GM23248 (cell line): ENCODE data around the gene SMYD3. TPM values are rescaled to one million over a fixed set of nuclear protein-coding genes. Genes with fewer than 3 reads are reported as not detected.

Source experiments
- DNase-seq: peaks from one replicate; pipeline ENCODE4 v3.0.0-alpha.2; 2015
- H2AFZ ChIP-seq: fragments of 200-600 bp; sonication (generic); 2 replicates; pipeline ENCODE4 v1.6.1; 2016; ENCODE audit warnings: antibody characterized with exemption
- H3F3A ChIP-seq: fragments of 200-600 bp; sonication (generic); 2 replicates; pipeline ENCODE4 v1.6.1; 2016; ENCODE audit warnings: mild to moderate bottlenecking, antibody characterized with exemption, mixed run types; ENCODE audit not compliant: insufficient read depth
- H3K27ac ChIP-seq: fragments of 200-600 bp; sonication (generic); 2 replicates; pipeline ENCODE4 v1.5.1; 2016; ENCODE audit warnings: mild to moderate bottlenecking
- H3K27me3 ChIP-seq: fragments of 200-600 bp; sonication (generic); replicated peaks from 2 replicates; pipeline ENCODE4 v1.6.1; 2016; ENCODE audit warnings: mild to moderate bottlenecking; ENCODE audit not compliant: insufficient read depth
- H3K36me3 ChIP-seq: fragments of 200-600 bp; sonication (generic); 2 replicates; pipeline ENCODE4 v1.6.1; 2016; ENCODE audit warnings: low read depth, mild to moderate bottlenecking
- H3K4me1 ChIP-seq: fragments of 200-600 bp; sonication (generic); 2 replicates; pipeline ENCODE4 v1.6.1; 2016; ENCODE audit warnings: mild to moderate bottlenecking; ENCODE audit not compliant: insufficient read depth
- H3K4me2 ChIP-seq: fragments of 200-600 bp; sonication (generic); one replicate; pipeline ENCODE4 v1.6.1; 2016; ENCODE audit warnings: mild to moderate bottlenecking; ENCODE audit not compliant: unreplicated experiment
- H3K4me3 ChIP-seq: fragments of 200-600 bp; sonication (generic); 2 replicates; pipeline ENCODE4 v1.5.1; 2016; ENCODE audit warnings: mild to moderate bottlenecking
- H3K79me2 ChIP-seq: fragments of 200-600 bp; sonication (generic); 2 replicates; pipeline ENCODE4 v1.6.1; 2016; ENCODE audit warnings: mild to moderate bottlenecking; ENCODE audit not compliant: insufficient read depth
- H3K9ac ChIP-seq: fragments of 200-600 bp; sonication (generic); 2 replicates; pipeline ENCODE4 v1.6.1; 2016; ENCODE audit warnings: mild to moderate bottlenecking
- H3K9me2 ChIP-seq: fragments of 200-600 bp; sonication (generic); 2 replicates; pipeline ENCODE4 v1.6.1; 2016; ENCODE audit warnings: mixed run types, mild to moderate bottlenecking, moderate library complexity; ENCODE audit not compliant: insufficient read depth
- H3K9me3 ChIP-seq: fragments of 200-600 bp; sonication (generic); one replicate; pipeline ENCODE4 v1.6.1; 2017; ENCODE audit warnings: low read depth
- H4K20me1 ChIP-seq: fragments of 200-600 bp; sonication (generic); 2 replicates; pipeline ENCODE4 v1.6.0; 2016; ENCODE audit not compliant: insufficient read depth
- EZH2 ChIP-seq: fragments of 200-600 bp; sonication (generic); IDR thresholded peaks from 2 replicates; pipeline ENCODE4 v1.6.1; 2018; ENCODE audit warnings: antibody characterized with exemption, mild to moderate bottlenecking; ENCODE audit not compliant: insufficient read depth, poor library complexity, severe bottlenecking
- EZH2phosphoT487 ChIP-seq: fragments of 200-600 bp; sonication (generic); IDR thresholded peaks from 2 replicates; pipeline ENCODE4 v1.6.1; 2018; ENCODE audit warnings: antibody characterized with exemption, moderate library complexity, mild to moderate bottlenecking, low read depth; ENCODE audit not compliant: insufficient read depth
- WGBS, 2 experiments: methylation state at CpG; one replicate each; pipeline ENCODE4 v1.1.6; 2015 to 2017; ENCODE audit warnings: low lambda C conversion rate in 2 of 2, low coverage in 1 of 2; ENCODE audit errors: missing lambda C conversion rate in 2 of 2; 5-methylcytosine and 5-hydroxymethylcytosine counted together
- in situ Hi-C: fragments of 300-500 bp; cut with MboI; formaldehyde crosslinking; loops from 2 replicates; pipeline ENCODE4 v1.15.0; 2020
- polyA plus RNA-seq: library from polyadenylated mRNA; unstranded; fragments of >200 nt; fragmentation: Nextera tagmentation; extraction: Ambion mirVana; gene quantifications from 2 replicates; pipeline ENCODE4 v1.2.1, GENCODE V29; 2016
- total RNA-seq: library from RNA; depleted of rRNA; stranded (reverse); fragments of >200 nt; shearing (Covaris generic); gene quantifications from 2 replicates; pipeline ENCODE4 v1.2.3, GENCODE V29; 2014

Gene SMYD3
- total and polyA plus RNA-seq, 2 experiments from 2014 or later = 32.1 to 44.8 TPM

- no peaks in the 10 kb centered on the region for H3K36me3 ChIP-seq
- in situ Hi-C loops = no loop called here
- H3K4me3 ChIP-seq = no peak overlapping the region
Measured at GRCh38 chr1:246216906-246217305, 290.2 kb downstream of the SMYD3 start.

GRCh38 chr1:246215510-246215903 is 291.6 kb downstream of the SMYD3 start:
- Histone ChIP-seq H4K20me1 (no peaks in the 10 kb centered on the region), H3K9me2 (no peaks in the 10 kb centered on the region), H3K79me2 (no peaks in the 10 kb centered on the region), H2AFZ (no peak overlapping the region), H3K9me3 (no peaks in the 10 kb centered on the region), H3F3A (0 out of 2 replicates have a peak, but pooled peaks cover 9% of the 10 kb centered on the region), H3K27me3 (no peaks in the 10 kb centered on the region), H3K4me1 (peaks cover 7% of the 10 kb centered on the region), H3K4me3 (no peak overlapping the region), H3K9ac (no peak overlapping the region), H3K27ac (no peak overlapping the region), H3K4me2 (no peak overlapping the region), H3K36me3 (no peaks in the 10 kb centered on the region)
- no peak for TF ChIP-seq EZH2phosphoT487
- no peak for TF ChIP-seq EZH2
- in situ Hi-C loops = no loop called here
- DNase-seq = no peak
- 92 to 98% methylated on average over 4 of the region's 4 CpGs for WGBS, 2 experiments

More at GRCh38 chr1:246216906-246217305, 290.2 kb downstream of the SMYD3 start:
- H3K9ac ChIP-seq = no peak overlapping the region
- H2AFZ ChIP-seq = no peak overlapping the region
- H3K27me3 ChIP-seq = no peaks in the 10 kb centered on the region
- TF ChIP-seq EZH2phosphoT487 (no peak), EZH2 (no peak)
- no peaks in the 10 kb centered on the region for H3K9me2 ChIP-seq
- peaks cover 7% of the 10 kb centered on the region for H3K4me1 ChIP-seq
- no peak overlapping the region for H3K4me2 ChIP-seq
- DNase-seq = no peak
- no peaks in the 10 kb centered on the region for H3K79me2 ChIP-seq
- H3F3A ChIP-seq = 0 out of 2 replicates have a peak, but pooled peaks cover 9% of the 10 kb centered on the region
- H3K9me3 ChIP-seq = no peaks in the 10 kb centered on the region
- H3K27ac ChIP-seq = no peak overlapping the region
- no peaks in the 10 kb centered on the region for H4K20me1 ChIP-seq

DNA sequence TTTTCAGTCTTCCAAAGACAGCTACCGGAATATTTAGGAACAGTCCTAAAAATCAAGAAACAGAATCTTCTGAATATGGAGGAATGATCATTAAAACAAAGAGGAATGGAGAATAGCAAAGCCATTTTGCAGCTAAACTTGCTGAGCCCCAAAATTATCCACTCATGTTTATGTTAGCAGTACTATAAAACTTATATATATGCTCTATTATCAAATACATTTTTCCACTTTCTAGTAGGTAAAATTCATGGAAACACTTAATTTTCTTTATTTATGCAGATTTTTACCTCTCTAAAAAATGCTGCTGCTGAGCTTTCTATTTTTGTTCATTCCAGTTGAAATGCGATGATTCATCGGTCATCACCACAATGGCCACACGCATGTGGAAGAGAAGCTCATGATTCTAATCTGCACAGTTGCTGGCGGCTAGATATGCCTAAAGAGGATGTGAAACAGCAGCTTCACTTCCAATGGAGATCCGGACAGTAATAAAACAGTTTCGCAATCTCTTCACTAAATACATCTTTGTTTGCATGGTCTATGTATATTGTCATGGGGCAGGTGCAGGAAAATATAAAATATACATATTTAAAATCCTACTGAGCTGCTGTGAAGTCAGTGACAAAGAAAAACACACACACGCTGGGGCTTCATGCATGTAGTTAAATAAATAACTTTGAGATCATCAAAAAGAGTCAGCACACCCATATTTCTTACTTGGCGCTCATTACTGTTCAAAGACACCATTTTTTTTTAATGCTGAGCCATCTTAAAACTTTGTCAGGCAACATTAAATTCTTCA is 292.2 kb downstream of the SMYD3 start:
- no peaks in the 10 kb centered on the region for H3K9me2 ChIP-seq
- no peaks in the 10 kb centered on the region for H4K20me1 ChIP-seq
- H3K27ac ChIP-seq = no peak overlapping the region
- peak; percentile 87 for DNase-seq
- no peak overlapping the region for H3K9ac ChIP-seq
- no peak overlapping the region for H3K4me2 ChIP-seq
- H3K4me1 ChIP-seq = peaks cover 7% of the 10 kb centered on the region
- WGBS, 2 experiments = 72 to 77% methylated on average over 9 of the region's 9 CpGs
- no peaks in the 10 kb centered on the region for H3K9me3 ChIP-seq
- no peak for TF ChIP-seq EZH2phosphoT487
- H3K27me3 ChIP-seq = no peaks in the 10 kb centered on the region
- no peaks in the 10 kb centered on the region for H3K36me3 ChIP-seq
- no peak overlapping the region for H3K4me3 ChIP-seq
- H2AFZ ChIP-seq = no peak overlapping the region
- in situ Hi-C loops = no loop called here
- H3K79me2 ChIP-seq = no peaks in the 10 kb centered on the region
- 0 out of 2 replicates have a peak, but pooled peaks cover 9% of the 10 kb centered on the region for H3F3A ChIP-seq

GRCh38 chr1:246213947-246214346 is 293.1 kb downstream of the SMYD3 start:
- Histone ChIP-seq H3K9ac (no peak overlapping the region), H4K20me1 (no peaks in the 10 kb centered on the region), H2AFZ (no peak overlapping the region), H3K9me3 (no peaks in the 10 kb centered on the region), H3F3A (0 out of 2 replicates have a peak, but pooled peaks cover 9% of the 10 kb centered on the region), H3K4me3 (no peak overlapping the region), H3K79me2 (no peaks in the 10 kb centered on the region), H3K27ac (no peak overlapping the region), H3K36me3 (no peaks in the 10 kb centered on the region), H3K4me2 (no peak overlapping the region), H3K4me1 (peaks cover 7% of the 10 kb centered on the region), H3K27me3 (no peaks in the 10 kb centered on the region), H3K9me2 (no peaks in the 10 kb centered on the region)
- no peak for DNase-seq
- in situ Hi-C loops = no loop called here
- TF ChIP-seq EZH2phosphoT487 (no peak), EZH2 (no peak)
- WGBS, 2 experiments = 100% methylated on average over 1 of the region's 1 CpG
